WTC11 (cell line): ENCODE results near the gene B3GALT4. TPM values are rescaled to one million over a fixed set of nuclear protein-coding genes. Genes with fewer than 3 reads are reported as not detected.

ENCODE experiments used
- ATAC-seq: fragments of 200-7000 bp; cut with Tn5 transposase; 2 replicates; pipeline ENCODE4 v1.10.0; 2021; ENCODE audit warnings: mild to moderate bottlenecking, moderate library complexity
- CTCF ChIA-PET: fragments of 300-600 bp; sonication (Branson Sonifier 250); formaldehyde crosslinking; loops from one replicate; lab custom pipeline; 2021; ENCODE audit warnings: antibody characterized with exemption; lab: Charles Lee
- POLR2A ChIA-PET: fragments of 350-600 bp; sonication (Branson Sonifier 250); formaldehyde crosslinking; loops from one replicate; lab custom pipeline; 2021; ENCODE audit warnings: antibody characterized with exemption; lab: Charles Lee
- DNase-seq: peaks from one replicate; pipeline ENCODE4 v3.0.0; 2021; ENCODE audit warnings: low spot score
- H3K27ac Mint-ChIP-seq: 2 replicates; pipeline ENCODE4 v1.8.0; 2021; ENCODE audit warnings: mixed read lengths
- H3K27me3 Mint-ChIP-seq: 2 replicates; pipeline ENCODE4 v1.8.0; 2021; ENCODE audit warnings: low read depth, mild to moderate bottlenecking, moderate library complexity, mixed read lengths
- H3K36me3 Mint-ChIP-seq: 2 replicates; pipeline ENCODE4 v1.8.0; 2021; ENCODE audit warnings: mixed read lengths
- H3K4me1 Mint-ChIP-seq: 2 replicates; pipeline ENCODE4 v1.8.0; 2022; ENCODE audit warnings: mixed read lengths
- H3K4me3 Mint-ChIP-seq: 2 replicates; pipeline ENCODE4 v1.8.0; 2021; ENCODE audit warnings: mild to moderate bottlenecking, moderate library complexity, mixed read lengths
- H3K9me3 Mint-ChIP-seq: 2 replicates; pipeline ENCODE4 v1.8.0; 2021; ENCODE audit warnings: mixed read lengths
- ATF6 ChIP-seq: sonication (generic); formaldehyde crosslinking; IDR thresholded peaks from 2 replicates; pipeline ENCODE4 v1.8.1; 2023; ENCODE audit warnings: mild to moderate bottlenecking, missing genetic modification reagents
- ELF4 ChIP-seq: sonication (generic); formaldehyde crosslinking; IDR thresholded peaks from 2 replicates; pipeline ENCODE4 v1.8.1; 2022; ENCODE audit warnings: low read depth, mild to moderate bottlenecking, moderate library complexity, missing genetic modification reagents
- EMX1 ChIP-seq: fragments of 250-450 bp; sonication (Bioruptor Pico); IDR thresholded peaks from 2 replicates; pipeline ENCODE4 v1.8.0; 2021; ENCODE audit warnings: mild to moderate bottlenecking
- FOXP4 ChIP-seq: sonication (generic); formaldehyde crosslinking; IDR thresholded peaks from 2 replicates; pipeline ENCODE4 v1.8.0; 2022; ENCODE audit warnings: mild to moderate bottlenecking, missing genetic modification reagents
- GABPB1 ChIP-seq: sonication (generic); formaldehyde crosslinking; IDR thresholded peaks from 2 replicates; pipeline ENCODE4 v1.8.1; 2023; ENCODE audit warnings: mild to moderate bottlenecking, missing genetic modification reagents
- PREB ChIP-seq: sonication (generic); formaldehyde crosslinking; IDR thresholded peaks from 2 replicates; pipeline ENCODE4 v1.8.1; 2022; ENCODE audit warnings: mild to moderate bottlenecking, missing genetic modification reagents, moderate library complexity, borderline replicate concordance
- RELA ChIP-seq: sonication (generic); formaldehyde crosslinking; IDR thresholded peaks from 2 replicates; pipeline ENCODE4 v1.8.1; 2022; ENCODE audit warnings: missing genetic modification reagents, mild to moderate bottlenecking, borderline replicate concordance
- SMAD3 ChIP-seq: sonication (generic); formaldehyde crosslinking; IDR thresholded peaks from 2 replicates; pipeline ENCODE4 v1.8.0; 2022; ENCODE audit warnings: missing genetic modification reagents, mild to moderate bottlenecking, borderline replicate concordance
- SOX15 ChIP-seq: fragments of 250-450 bp; sonication (Bioruptor Pico); IDR thresholded peaks from 2 replicates; pipeline ENCODE4 v1.9.0; 2021; ENCODE audit warnings: mild to moderate bottlenecking
- SP1 ChIP-seq: sonication (generic); formaldehyde crosslinking; conservative IDR thresholded peaks from 2 replicates; pipeline ENCODE4 v1.8.1; 2022; ENCODE audit warnings: missing genetic modification reagents
- TEAD1 ChIP-seq: sonication (generic); formaldehyde crosslinking; IDR thresholded peaks from 2 replicates; pipeline ENCODE4 v1.8.0; 2022; ENCODE audit warnings: mild to moderate bottlenecking, missing genetic modification reagents
- TEAD4 ChIP-seq: sonication (generic); formaldehyde crosslinking; IDR thresholded peaks from 2 replicates; pipeline ENCODE4 v1.8.0; 2022; ENCODE audit warnings: mild to moderate bottlenecking, missing genetic modification reagents
- USF1 ChIP-seq: sonication (generic); formaldehyde crosslinking; IDR thresholded peaks from 2 replicates; pipeline ENCODE4 v1.8.0; 2022; ENCODE audit warnings: mild to moderate bottlenecking, missing genetic modification reagents
- USF2 ChIP-seq: sonication (generic); formaldehyde crosslinking; IDR thresholded peaks from 2 replicates; pipeline ENCODE4 v1.8.1; 2023; ENCODE audit warnings: mild to moderate bottlenecking, missing genetic modification reagents, moderate library complexity
- ZNF423 ChIP-seq: fragments of 250-450 bp; sonication (Bioruptor Pico); IDR thresholded peaks from 2 replicates; pipeline ENCODE4 v2.1.2; 2022; ENCODE audit warnings: mild to moderate bottlenecking, moderate library complexity
- total RNA-seq: library from RNA; stranded (reverse); gene quantifications from 3 replicates; pipeline ENCODE4 v1.2.3, GENCODE V29; 2021
- TF ChIP-seq, protein P1 (sequence below): fragments of 250-450 bp; sonication (Bioruptor Pico); IDR thresholded peaks from 2 replicates; pipeline ENCODE4 v1.9.0; 2021; ENCODE audit warnings: mild to moderate bottlenecking

B3GALT4 gene
- total RNA-seq, 1 experiment from 2014 or later = 4.1 TPM

DNA sequence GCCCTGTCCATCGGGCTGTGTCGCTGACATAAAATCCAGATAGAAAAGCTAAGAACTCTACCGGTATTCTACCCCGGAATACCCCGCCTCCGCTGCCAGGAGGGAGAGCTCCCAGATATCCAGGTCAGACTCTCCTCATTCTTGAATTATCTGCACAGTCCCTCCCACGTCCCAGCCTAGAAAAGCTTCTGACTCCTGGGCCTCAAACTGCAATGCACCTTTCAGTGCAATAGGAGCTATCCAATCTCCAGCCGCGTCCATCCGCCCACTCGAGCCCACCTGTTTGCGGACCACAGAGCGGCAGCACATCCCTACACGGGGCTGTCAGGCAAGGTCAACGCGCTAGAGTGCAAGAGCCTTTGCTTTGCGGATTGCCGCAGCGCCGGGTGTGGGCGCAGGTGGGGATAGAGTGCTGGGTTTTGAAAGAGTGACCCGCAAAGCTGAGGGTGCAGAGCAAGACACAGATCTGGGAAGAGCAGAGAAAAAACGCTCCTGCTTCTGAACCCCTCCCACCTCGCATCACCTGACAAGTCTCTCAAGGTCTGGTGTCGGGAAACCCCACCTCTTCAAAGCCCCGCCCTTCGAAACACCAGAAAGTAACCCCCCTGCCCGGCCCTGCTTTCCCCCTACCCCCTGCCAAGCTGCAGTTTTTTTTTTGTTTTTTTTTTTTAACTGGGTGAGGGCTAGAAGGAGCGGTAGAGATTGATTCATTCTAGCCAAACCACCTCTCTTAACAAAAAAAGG lies 35.6 kb downstream of the B3GALT4 start:
- no peak for TF ChIP-seq EMX1
- peak; percentile 57; the same call in 1 of the 2 replicates for TF ChIP-seq USF1 (CRISPR knock-in tag)
- no peak for TF ChIP-seq TEAD1 (CRISPR knock-in tag)
- TF ChIP-seq USF2 = peak; percentile 77
- peak; percentile 30; the same call in 1 of the 2 replicates for TF ChIP-seq SP1 (CRISPR knock-in tag)
- Mint-ChIP-seq H3K4me3 (peak overlapping the region; percentile 93), H3K36me3 (no peaks in the 10 kb centered on the region), H3K4me1 (peaks cover 32% of the 10 kb centered on the region), H3K27me3 (no peaks in the 10 kb centered on the region; the same call in 1 of the 2 replicates), H3K27ac (peak overlapping the region; percentile 93), H3K9me3 (no peaks in the 10 kb centered on the region)
- POLR2A ChIA-PET = interaction anchor here (1.0 to 1.5 kb wide), 5 partner anchors 12 to 41 kb away, joined by 3 to 8 read pairs (median 4); partner anchors contain the start of genes B3GALT4, PFDN6, RGL2 and RPS18
- peak; percentile 60 for ATAC-seq
- DNase-seq = peak; percentile 81
- CTCF ChIA-PET = interaction anchor here (0.9 to 3.7 kb wide), 15 partner anchors 8 to 188 kb away, joined by 3 to 29 read pairs (median 4); partner anchors contain the start of genes B3GALT4, RGL2, RPS18 and VPS52

- no peak for TF ChIP-seq TEAD4
- peak; percentile 43; the same call in 1 of the 2 replicates for TF ChIP-seq ZNF423
- no peak for TF ChIP-seq SMAD3
- peak; percentile 26; the same call in 1 of the 2 replicates for TF ChIP-seq GABPB1
- TF ChIP-seq FOXP4 (CRISPR knock-in tag) = peak; percentile 24; the same call in 1 of the 2 replicates
- Mint-ChIP-seq H3K27me3 (no peaks in the 10 kb centered on the region; the same call in 1 of the 2 replicates), H3K36me3 (no peaks in the 10 kb centered on the region), H3K4me3 (peak overlapping the region; percentile 93), H3K4me1 (peaks cover 35% of the 10 kb centered on the region), H3K9me3 (no peaks in the 10 kb centered on the region), H3K27ac (peak overlapping the region; percentile 93)
- ChIA-PET CTCF (interaction anchor here (1.0 to 3.7 kb wide), 10 partner anchors 14 to 189 kb away, joined by 3 to 29 read pairs (median 5); partner anchors contain the start of genes B3GALT4, RGL2, RPS18 and VPS52), POLR2A (interaction anchor here (0.9 to 1.5 kb wide), 7 partner anchors 10 to 118 kb away, joined by 3 to 8 read pairs (median 4); partner anchors contain the start of genes B3GALT4, RGL2, RPS18 and VPS52)
- peak; percentile 47 for DNase-seq
- ATAC-seq = no peak; the same call in 1 of the 2 replicates
Measured at GRCh38 chr6:33313105-33313708, 36.3 kb downstream of the B3GALT4 start.

DNA sequence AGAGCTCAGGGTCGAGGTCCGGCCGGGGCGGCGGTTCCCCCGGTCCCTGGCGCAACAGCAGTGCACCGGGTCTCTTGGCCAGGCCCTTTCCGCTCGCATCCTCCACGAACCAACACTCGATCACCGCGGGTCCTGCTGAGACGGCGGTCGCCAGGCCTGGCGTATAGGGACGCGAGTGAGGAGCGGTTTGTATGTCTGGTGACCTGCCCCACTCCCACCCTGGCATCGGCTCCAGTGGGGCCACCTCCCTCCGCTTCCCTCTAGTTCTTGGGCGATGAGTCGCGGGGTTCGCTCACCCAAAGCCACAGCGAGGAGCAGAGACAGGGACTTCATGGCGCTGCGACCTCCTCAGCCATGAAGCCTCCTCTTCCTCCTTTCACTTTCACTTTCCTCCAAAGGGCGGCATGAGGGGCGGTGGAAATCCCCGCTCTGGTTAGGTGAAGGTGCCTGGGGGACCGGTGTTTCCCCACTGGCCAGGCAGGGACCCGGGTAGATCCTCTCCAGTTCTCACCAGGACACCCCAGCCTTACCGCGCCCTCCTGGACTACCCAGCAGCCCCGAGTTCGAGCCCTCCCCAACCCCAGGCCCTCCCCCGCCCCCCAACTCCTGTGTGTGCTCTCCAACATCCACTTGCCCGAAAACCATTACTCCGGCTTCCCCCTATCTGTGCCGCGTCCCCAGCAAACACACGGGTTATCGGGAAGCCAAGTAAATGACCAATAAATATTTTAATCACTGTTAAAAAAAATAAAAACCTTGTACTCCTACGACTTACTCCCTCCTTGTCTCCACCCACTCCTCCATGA lies 37.0 kb downstream of the B3GALT4 start, which contains the start of gene TAPBP:
TAPBP (minus strand) TSS at position 370 of the 806 bp plus-strand sequence; CDS start at position 333, 37 bp downstream.
- Mint-ChIP-seq H3K36me3 (peaks cover 5% of the 10 kb centered on the region), H3K9me3 (no peaks in the 10 kb centered on the region), H3K27ac (peak within 1 kb of the TSS; percentile 93), H3K4me3 (peak within 1 kb of the TSS; percentile 93), H3K4me1 (peaks cover 41% of the 10 kb centered on the region), H3K27me3 (no peaks in the 10 kb centered on the region; the same call in 1 of the 2 replicates)
- peak; percentile 54 for DNase-seq
- ATAC-seq = no peak; the same call in 1 of the 2 replicates
- ChIA-PET CTCF (interaction anchor here (0.5 to 3.7 kb wide), 5 partner anchors 15 to 78 kb away, joined by 3 to 29 read pairs (median 5); partner anchors contain the start of gene RGL2), POLR2A (interaction anchor here (0.9 to 1.0 kb wide), 4 partner anchors 11 to 117 kb away, joined by 3 to 5 read pairs (median 4); partner anchors contain the start of gene B3GALT4)
- TF ChIP-seq ATF6 = no peak
- TF ChIP-seq PREB = no peak
- TF ChIP-seq SOX15 (CRISPR knock-in tag) = no peak
- TF ChIP-seq, protein P1, sequence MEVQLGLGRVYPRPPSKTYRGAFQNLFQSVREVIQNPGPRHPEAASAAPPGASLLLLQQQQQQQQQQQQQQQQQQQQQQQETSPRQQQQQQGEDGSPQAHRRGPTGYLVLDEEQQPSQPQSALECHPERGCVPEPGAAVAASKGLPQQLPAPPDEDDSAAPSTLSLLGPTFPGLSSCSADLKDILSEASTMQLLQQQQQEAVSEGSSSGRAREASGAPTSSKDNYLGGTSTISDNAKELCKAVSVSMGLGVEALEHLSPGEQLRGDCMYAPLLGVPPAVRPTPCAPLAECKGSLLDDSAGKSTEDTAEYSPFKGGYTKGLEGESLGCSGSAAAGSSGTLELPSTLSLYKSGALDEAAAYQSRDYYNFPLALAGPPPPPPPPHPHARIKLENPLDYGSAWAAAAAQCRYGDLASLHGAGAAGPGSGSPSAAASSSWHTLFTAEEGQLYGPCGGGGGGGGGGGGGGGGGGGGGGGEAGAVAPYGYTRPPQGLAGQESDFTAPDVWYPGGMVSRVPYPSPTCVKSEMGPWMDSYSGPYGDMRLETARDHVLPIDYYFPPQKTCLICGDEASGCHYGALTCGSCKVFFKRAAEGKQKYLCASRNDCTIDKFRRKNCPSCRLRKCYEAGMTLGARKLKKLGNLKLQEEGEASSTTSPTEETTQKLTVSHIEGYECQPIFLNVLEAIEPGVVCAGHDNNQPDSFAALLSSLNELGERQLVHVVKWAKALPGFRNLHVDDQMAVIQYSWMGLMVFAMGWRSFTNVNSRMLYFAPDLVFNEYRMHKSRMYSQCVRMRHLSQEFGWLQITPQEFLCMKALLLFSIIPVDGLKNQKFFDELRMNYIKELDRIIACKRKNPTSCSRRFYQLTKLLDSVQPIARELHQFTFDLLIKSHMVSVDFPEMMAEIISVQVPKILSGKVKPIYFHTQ (CRISPR knock-in tag) = no peak
- no peak for TF ChIP-seq ELF4
- no peak for TF ChIP-seq RELA (CRISPR knock-in tag)
